ENCODE data around the gene MYO1D. TPM values are rescaled to one million over a fixed set of nuclear protein-coding genes. Genes with fewer than 3 reads are reported as not detected.

MYO1D gene
- total RNA-seq, 1 experiment from 2014 or later, result 29.9 TPM

- DNase-seq (ENCODE audit: low spot score), result no peak
- no peak for ATAC-seq
- ChIA-PET CTCF (interaction anchor here (0.8 kb wide), 1 partner anchor 97 kb away, joined by 3 read pairs; no protein-coding TSS in a partner anchor), POLR2A (no interaction called here)
- H3K36me3 Mint-ChIP-seq, result no peaks in the 10 kb centered on the region
- no peak overlapping the region for H3K4me3 Mint-ChIP-seq
- no peaks in the 10 kb centered on the region for H3K9me3 Mint-ChIP-seq
- TF ChIP-seq ZMAT4 (CRISPR knock-in tag; IDR thresholded peaks at IDR 0.05), result no peak
- TF ChIP-seq, protein P1, sequence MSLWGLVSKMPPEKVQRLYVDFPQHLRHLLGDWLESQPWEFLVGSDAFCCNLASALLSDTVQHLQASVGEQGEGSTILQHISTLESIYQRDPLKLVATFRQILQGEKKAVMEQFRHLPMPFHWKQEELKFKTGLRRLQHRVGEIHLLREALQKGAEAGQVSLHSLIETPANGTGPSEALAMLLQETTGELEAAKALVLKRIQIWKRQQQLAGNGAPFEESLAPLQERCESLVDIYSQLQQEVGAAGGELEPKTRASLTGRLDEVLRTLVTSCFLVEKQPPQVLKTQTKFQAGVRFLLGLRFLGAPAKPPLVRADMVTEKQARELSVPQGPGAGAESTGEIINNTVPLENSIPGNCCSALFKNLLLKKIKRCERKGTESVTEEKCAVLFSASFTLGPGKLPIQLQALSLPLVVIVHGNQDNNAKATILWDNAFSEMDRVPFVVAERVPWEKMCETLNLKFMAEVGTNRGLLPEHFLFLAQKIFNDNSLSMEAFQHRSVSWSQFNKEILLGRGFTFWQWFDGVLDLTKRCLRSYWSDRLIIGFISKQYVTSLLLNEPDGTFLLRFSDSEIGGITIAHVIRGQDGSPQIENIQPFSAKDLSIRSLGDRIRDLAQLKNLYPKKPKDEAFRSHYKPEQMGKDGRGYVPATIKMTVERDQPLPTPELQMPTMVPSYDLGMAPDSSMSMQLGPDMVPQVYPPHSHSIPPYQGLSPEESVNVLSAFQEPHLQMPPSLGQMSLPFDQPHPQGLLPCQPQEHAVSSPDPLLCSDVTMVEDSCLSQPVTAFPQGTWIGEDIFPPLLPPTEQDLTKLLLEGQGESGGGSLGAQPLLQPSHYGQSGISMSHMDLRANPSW (CRISPR knock-in tag; conservative IDR thresholded peaks at IDR 0.05; ENCODE audit: low read depth), result no peak
- TF ChIP-seq HMGA2 (CRISPR knock-in tag; IDR thresholded peaks at IDR 0.05), result no peak
- H3K4me1 Mint-ChIP-seq, result peaks cover 12% of the 10 kb centered on the region
- no peaks in the 10 kb centered on the region for H3K27me3 Mint-ChIP-seq (ENCODE audit: low read depth)
- no peak overlapping the region for H3K27ac Mint-ChIP-seq
Observed at GRCh38 chr17:32840241-32840640, 36.7 kb downstream of the MYO1D start.

DNA sequence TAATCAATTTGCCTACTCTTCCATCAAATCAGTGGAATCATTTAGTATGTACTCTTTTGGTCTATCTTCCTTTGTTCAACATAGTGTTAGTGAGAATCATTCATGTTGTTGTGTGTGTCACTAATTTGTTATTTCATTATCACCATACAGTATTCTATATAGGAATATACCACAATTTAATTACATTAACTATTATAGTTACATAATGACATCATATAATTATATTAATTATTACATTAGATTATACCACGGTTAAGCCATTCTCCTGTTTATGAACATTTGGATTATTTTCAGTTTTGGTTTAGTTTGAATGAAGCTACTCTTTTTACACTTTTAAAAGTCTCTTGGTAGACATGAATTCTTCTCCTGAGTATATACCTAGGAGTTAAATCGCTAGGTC lies 40.4 kb downstream of the MYO1D start:
- Mint-ChIP-seq H3K27ac (no peak overlapping the region), H3K36me3 (no peaks in the 10 kb centered on the region), H3K27me3 (ENCODE audit: low read depth) (no peaks in the 10 kb centered on the region), H3K9me3 (0 out of 2 replicates have a peak, but pooled peaks cover 3% of the 10 kb centered on the region), H3K4me1 (peaks cover 7% of the 10 kb centered on the region), H3K4me3 (no peak overlapping the region)
- no peak for DNase-seq (ENCODE audit: low spot score)
- ChIA-PET CTCF (no interaction called here), POLR2A (no interaction called here)
- ATAC-seq, result no peak
- TF ChIP-seq, protein P1 (CRISPR knock-in tag; conservative IDR thresholded peaks at IDR 0.05; ENCODE audit: low read depth), result no peak
- TF ChIP-seq AR (CRISPR knock-in tag; IDR thresholded peaks at IDR 0.05) (no peak), ZNF219 (CRISPR knock-in tag; IDR thresholded peaks at IDR 0.05; ENCODE audit: borderline replicate concordance) (no peak), PRDM15 (CRISPR knock-in tag; IDR thresholded peaks at IDR 0.05) (no peak), RELA (CRISPR knock-in tag; IDR thresholded peaks at IDR 0.05; ENCODE audit: borderline replicate concordance) (no peak), MXD4 (CRISPR knock-in tag; IDR thresholded peaks at IDR 0.05; ENCODE audit: borderline replicate concordance) (no peak), NR2C2 (CRISPR knock-in tag; IDR thresholded peaks at IDR 0.05) (no peak), ZNF317 (CRISPR knock-in tag; IDR thresholded peaks at IDR 0.05; ENCODE audit: borderline replicate concordance, low read depth) (no peak)
- TF ChIP-seq, protein P2, sequence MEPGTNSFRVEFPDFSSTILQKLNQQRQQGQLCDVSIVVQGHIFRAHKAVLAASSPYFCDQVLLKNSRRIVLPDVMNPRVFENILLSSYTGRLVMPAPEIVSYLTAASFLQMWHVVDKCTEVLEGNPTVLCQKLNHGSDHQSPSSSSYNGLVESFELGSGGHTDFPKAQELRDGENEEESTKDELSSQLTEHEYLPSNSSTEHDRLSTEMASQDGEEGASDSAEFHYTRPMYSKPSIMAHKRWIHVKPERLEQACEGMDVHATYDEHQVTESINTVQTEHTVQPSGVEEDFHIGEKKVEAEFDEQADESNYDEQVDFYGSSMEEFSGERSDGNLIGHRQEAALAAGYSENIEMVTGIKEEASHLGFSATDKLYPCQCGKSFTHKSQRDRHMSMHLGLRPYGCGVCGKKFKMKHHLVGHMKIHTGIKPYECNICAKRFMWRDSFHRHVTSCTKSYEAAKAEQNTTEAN (CRISPR knock-in tag; IDR thresholded peaks at IDR 0.05), result no peak
- TF ChIP-seq, protein P3, sequence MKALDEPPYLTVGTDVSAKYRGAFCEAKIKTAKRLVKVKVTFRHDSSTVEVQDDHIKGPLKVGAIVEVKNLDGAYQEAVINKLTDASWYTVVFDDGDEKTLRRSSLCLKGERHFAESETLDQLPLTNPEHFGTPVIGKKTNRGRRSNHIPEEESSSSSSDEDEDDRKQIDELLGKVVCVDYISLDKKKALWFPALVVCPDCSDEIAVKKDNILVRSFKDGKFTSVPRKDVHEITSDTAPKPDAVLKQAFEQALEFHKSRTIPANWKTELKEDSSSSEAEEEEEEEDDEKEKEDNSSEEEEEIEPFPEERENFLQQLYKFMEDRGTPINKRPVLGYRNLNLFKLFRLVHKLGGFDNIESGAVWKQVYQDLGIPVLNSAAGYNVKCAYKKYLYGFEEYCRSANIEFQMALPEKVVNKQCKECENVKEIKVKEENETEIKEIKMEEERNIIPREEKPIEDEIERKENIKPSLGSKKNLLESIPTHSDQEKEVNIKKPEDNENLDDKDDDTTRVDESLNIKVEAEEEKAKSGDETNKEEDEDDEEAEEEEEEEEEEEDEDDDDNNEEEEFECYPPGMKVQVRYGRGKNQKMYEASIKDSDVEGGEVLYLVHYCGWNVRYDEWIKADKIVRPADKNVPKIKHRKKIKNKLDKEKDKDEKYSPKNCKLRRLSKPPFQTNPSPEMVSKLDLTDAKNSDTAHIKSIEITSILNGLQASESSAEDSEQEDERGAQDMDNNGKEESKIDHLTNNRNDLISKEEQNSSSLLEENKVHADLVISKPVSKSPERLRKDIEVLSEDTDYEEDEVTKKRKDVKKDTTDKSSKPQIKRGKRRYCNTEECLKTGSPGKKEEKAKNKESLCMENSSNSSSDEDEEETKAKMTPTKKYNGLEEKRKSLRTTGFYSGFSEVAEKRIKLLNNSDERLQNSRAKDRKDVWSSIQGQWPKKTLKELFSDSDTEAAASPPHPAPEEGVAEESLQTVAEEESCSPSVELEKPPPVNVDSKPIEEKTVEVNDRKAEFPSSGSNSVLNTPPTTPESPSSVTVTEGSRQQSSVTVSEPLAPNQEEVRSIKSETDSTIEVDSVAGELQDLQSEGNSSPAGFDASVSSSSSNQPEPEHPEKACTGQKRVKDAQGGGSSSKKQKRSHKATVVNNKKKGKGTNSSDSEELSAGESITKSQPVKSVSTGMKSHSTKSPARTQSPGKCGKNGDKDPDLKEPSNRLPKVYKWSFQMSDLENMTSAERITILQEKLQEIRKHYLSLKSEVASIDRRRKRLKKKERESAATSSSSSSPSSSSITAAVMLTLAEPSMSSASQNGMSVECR (CRISPR knock-in tag; IDR thresholded peaks at IDR 0.05; ENCODE audit: borderline replicate concordance), result no peak
